A549 (cell line): ENCODE results near the gene PACS2. TPM values are rescaled to one million over a fixed set of nuclear protein-coding genes. Genes with fewer than 3 reads are reported as not detected.

Experiments
- ATAC-seq, 2 experiments: fragments of 200-7000 bp in 1 of 2; fragments of >200 bp in 1 of 2; cut with Nextera tagmentation in 1 of 2; cut with Tn5 transposase in 1 of 2; 3 replicates each; pipeline versions ENCODE4 v1.8.0 to v1.9.1; 2018 to 2020; ENCODE audit warnings: mild to moderate bottlenecking in 1 of 2, moderate library complexity in 1 of 2
- CTCF ChIA-PET: fragments of 300-600 bp; sonication (Branson Sonifier 250); formaldehyde crosslinking; extraction: SDS; loops from one replicate; lab custom pipeline; 2021; ENCODE audit warnings: antibody characterized with exemption, inconsistent platforms; lab: Yijun Ruan, JAX
- POLR2A ChIA-PET: fragments of 350-600 bp; formaldehyde crosslinking; extraction: SDS; loops from one replicate; lab custom pipeline; 2021; ENCODE audit warnings: antibody characterized with exemption, inconsistent platforms; lab: Yijun Ruan, JAX
- DNase-seq, 2 experiments: peaks; one replicate each; pipeline versions ENCODE4 v3.0.0 to v3.0.0-alpha.2; 2011 to 2016; ENCODE audit warnings: low read depth in 1 of 2, low spot score in 1 of 2
- FAIRE-seq: peaks from 2 replicates; lab custom pipeline; 2011; peaks lifted over from hg19 to GRCh38; lab: Jason Lieb, UNC
- H3K27ac ChIP-seq, 2 experiments: fragments of >200 bp; sonication (Bioruptor Twin); formaldehyde crosslinking; 3 replicates each; pipeline ENCODE4 v1.5.1; 2016 to 2017
- H3K4me1 ChIP-seq: fragments of >200 bp; sonication (Bioruptor Twin); formaldehyde crosslinking; 3 replicates; pipeline ENCODE4 v1.6.1; 2016
- H3K4me2 ChIP-seq: fragments of >200 bp; sonication (Bioruptor Twin); formaldehyde crosslinking; 3 replicates; pipeline ENCODE4 v1.6.1; 2016
- H3K4me3 ChIP-seq: fragments of >200 bp; sonication (Bioruptor Twin); formaldehyde crosslinking; 3 replicates; pipeline ENCODE4 v1.5.1; 2016
- H3K9me3 ChIP-seq: fragments of >200 bp; sonication (Bioruptor Twin); formaldehyde crosslinking; 3 replicates; pipeline ENCODE4 v1.6.1; 2016
- CBX2 ChIP-seq: fragments of 200-600 bp; sonication (generic); IDR thresholded peaks from 2 replicates; pipeline ENCODE4 v1.6.1; 2016; ENCODE audit warnings: low read depth, mild to moderate bottlenecking, borderline replicate concordance
- CHD4 ChIP-seq: fragments of 200-600 bp; sonication (generic); IDR thresholded peaks from 2 replicates; pipeline ENCODE4 v1.6.1; 2016; ENCODE audit warnings: antibody characterized with exemption, mild to moderate bottlenecking, borderline replicate concordance
- EHMT2 ChIP-seq: fragments of 200-600 bp; sonication (generic); IDR thresholded peaks from 2 replicates; pipeline ENCODE4 v1.6.1; 2016; ENCODE audit warnings: antibody characterized with exemption, low read depth, mild to moderate bottlenecking, moderate library complexity
- ESRRA ChIP-seq: fragments of 150-350 bp; IDR thresholded peaks from 2 replicates; pipeline ENCODE4 v1.6.1; 2014; ENCODE audit warnings: mild to moderate bottlenecking, low read length, borderline replicate concordance
- FOXS1 ChIP-seq: fragments of 250-450 bp; sonication (Bioruptor Pico); IDR thresholded peaks from 2 replicates; pipeline ENCODE4 v1.5.0; 2020; ENCODE audit warnings: mild to moderate bottlenecking, moderate library complexity
- GATA3 ChIP-seq: IDR thresholded peaks from 2 replicates; pipeline ENCODE4 v1.6.1; 2012; ENCODE audit warnings: borderline replicate concordance
- HOXB13 ChIP-seq: fragments of 250-450 bp; sonication (Bioruptor Pico); IDR thresholded peaks from 2 replicates; pipeline ENCODE4 v1.5.0; 2020; ENCODE audit warnings: low read depth, mild to moderate bottlenecking, moderate library complexity
- JUN ChIP-seq, 2 experiments: fragments of >200 bp; sonication (Bioruptor Twin); formaldehyde crosslinking; IDR thresholded peaks; 2 replicates in 1 of 2; 3 replicates in 1 of 2; pipeline ENCODE4 v1.6.1; 2016 to 2017
- JUNB ChIP-seq: fragments of >200 bp; sonication (Bioruptor Twin); formaldehyde crosslinking; IDR thresholded peaks from 2 replicates; pipeline ENCODE4 v1.6.1; 2016
- NPAS2 ChIP-seq: fragments of 250-450 bp; sonication (Bioruptor Pico); IDR thresholded peaks from 2 replicates; pipeline ENCODE4 v1.8.0; 2022; ENCODE audit warnings: mild to moderate bottlenecking, moderate library complexity, borderline replicate concordance
- RNF2 ChIP-seq: fragments of 200-600 bp; sonication (generic); IDR thresholded peaks from 2 replicates; pipeline ENCODE4 v1.6.1; 2016; ENCODE audit warnings: low read depth, mild to moderate bottlenecking, antibody characterized with exemption, moderate library complexity, borderline replicate concordance
- TFCP2L1 ChIP-seq: fragments of 250-450 bp; sonication (Bioruptor Pico); IDR thresholded peaks from 2 replicates; pipeline ENCODE4 v1.5.0; 2021; ENCODE audit warnings: mild to moderate bottlenecking
- WGBS: methylation state at CpG from one replicate; pipeline ENCODE4 v1.1.6; 2017; ENCODE audit errors: missing lambda C conversion rate; 5-methylcytosine and 5-hydroxymethylcytosine counted together
- polyA plus RNA-seq, 4 experiments: library from polyadenylated mRNA; depleted of rRNA in 3 of 4; stranded (reverse); fragments of >200 nt; fragmentation: RNase III in 1 of 4; extraction: RNeasy Plus Mini Kit Qiagen cat#74134 plus additional on column Dnase treatment in 1 of 4; gene quantifications; 2 replicates in 3 of 4; 3 replicates in 1 of 4; pipeline ENCODE4 v1.2.3, GENCODE V29; 2011 to 2017
- TF ChIP-seq, protein P1 (sequence below): fragments of 150-350 bp; IDR thresholded peaks from 2 replicates; pipeline ENCODE4 v1.6.1; 2014; ENCODE audit warnings: low read depth, mild to moderate bottlenecking, low read length
- TF ChIP-seq, protein P2 (sequence below): fragments of 250-450 bp; sonication (Bioruptor Pico); IDR thresholded peaks from 2 replicates; pipeline ENCODE4 v1.5.0; 2020; ENCODE audit warnings: low read depth, mild to moderate bottlenecking, moderate library complexity
- TF ChIP-seq, protein P3 (sequence below): fragments of >200 bp; sonication (Bioruptor Twin); formaldehyde crosslinking; IDR thresholded peaks from 2 replicates; pipeline ENCODE4 v1.6.1; 2016
- TF ChIP-seq, protein P4 (sequence below): fragments of >200 bp; sonication (Bioruptor Twin); formaldehyde crosslinking; IDR thresholded peaks from 3 replicates; pipeline ENCODE4 v1.6.1; 2016

The PACS2 gene
- polyA plus RNA-seq, 2 of the 4 experiments (the other 2 are of a cell fraction) = 11.9 to 24.5 TPM

DNA sequence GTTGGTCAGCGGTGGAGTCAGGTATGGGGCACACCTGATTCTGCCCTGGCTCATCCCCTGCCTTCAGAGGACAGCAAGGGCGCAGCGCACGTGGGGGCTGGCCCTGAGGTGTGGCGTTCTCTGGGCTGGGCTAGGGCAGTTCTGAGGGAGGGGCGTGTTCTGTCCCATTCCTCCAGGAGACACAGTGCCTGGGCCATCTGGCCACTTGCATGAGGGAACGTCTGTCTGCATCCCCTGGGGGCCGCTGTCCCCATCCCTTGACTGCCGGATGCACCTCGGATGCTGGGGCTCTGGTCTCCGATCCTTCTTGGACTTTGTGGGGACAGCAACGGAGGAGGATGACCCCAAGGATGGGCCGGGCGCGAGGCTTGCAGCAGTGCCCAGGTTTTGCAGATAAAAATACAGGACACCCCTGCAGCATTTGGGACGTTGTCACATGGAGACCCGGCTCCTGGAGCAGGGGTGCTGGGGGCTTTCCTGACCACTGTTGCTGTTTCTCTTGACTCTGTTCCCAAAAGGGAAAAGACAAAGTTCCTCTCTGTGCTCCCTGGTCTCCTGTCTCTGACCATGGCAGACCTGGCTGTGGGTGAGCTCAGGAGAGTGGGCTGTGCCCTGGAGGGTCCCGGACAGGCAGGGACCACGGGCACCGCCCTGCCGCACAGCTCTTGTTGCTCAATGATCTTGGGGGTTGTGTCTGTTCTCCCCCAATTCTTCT is 112.0 kb downstream of the PACS2 start (continued):
- TF ChIP-seq HOXB13 (no peak), RNF2 (no peak), NPAS2 (CRISPR knock-in tag) (no peak), CHD4 (no peak)

DNA sequence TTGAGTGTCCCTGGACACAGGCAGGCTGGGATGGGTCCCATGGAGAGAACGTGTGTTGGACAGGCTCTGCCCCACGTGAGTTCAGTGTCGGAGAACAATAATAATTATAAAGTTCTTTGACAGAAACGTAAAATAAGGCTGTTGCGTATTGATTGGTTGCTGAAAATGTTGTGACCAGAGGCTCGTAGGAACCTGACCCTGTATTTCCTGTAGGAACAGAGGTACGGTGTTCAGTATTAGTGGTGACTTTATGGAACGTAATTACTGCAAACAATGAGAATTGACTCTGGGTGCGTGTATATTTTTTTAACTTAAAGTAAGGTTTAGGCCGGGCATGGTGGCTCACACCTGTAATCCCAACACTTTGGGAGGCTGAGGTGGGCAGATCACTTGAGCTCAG is 112.9 kb downstream of the PACS2 start:
- CTCF ChIA-PET = interaction anchor here (0.7 to 1.7 kb wide), 3 partner anchors 9 to 21 kb away, joined by 3 to 5 read pairs (median 4); no protein-coding TSS in a partner anchor
- POLR2A ChIA-PET = no interaction called here
- ATAC-seq (no peak), FAIRE-seq (no peak), DNase-seq (no peak)
- Histone ChIP-seq H3K9me3 (no peaks in the 10 kb centered on the region), H3K4me2 (no peak overlapping the region), H3K4me3 (no peak overlapping the region), H3K4me1 (peaks cover 23% of the 10 kb centered on the region), H3K27ac (no peak overlapping the region)
- TF ChIP-seq JUN (IDR thresholded peaks at IDR 0.05) (no peak), CBX2 (no peak), JUNB (no peak), EHMT2 (no peak)
- TF ChIP-seq, protein P1, sequence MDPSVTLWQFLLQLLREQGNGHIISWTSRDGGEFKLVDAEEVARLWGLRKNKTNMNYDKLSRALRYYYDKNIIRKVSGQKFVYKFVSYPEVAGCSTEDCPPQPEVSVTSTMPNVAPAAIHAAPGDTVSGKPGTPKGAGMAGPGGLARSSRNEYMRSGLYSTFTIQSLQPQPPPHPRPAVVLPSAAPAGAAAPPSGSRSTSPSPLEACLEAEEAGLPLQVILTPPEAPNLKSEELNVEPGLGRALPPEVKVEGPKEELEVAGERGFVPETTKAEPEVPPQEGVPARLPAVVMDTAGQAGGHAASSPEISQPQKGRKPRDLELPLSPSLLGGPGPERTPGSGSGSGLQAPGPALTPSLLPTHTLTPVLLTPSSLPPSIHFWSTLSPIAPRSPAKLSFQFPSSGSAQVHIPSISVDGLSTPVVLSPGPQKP = no peak
- TF ChIP-seq, protein P2, sequence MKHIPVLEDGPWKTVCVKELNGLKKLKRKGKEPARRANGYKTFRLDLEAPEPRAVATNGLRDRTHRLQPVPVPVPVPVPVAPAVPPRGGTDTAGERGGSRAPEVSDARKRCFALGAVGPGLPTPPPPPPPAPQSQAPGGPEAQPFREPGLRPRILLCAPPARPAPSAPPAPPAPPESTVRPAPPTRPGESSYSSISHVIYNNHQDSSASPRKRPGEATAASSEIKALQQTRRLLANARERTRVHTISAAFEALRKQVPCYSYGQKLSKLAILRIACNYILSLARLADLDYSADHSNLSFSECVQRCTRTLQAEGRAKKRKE (CRISPR knock-in tag) = no peak
- TF ChIP-seq, protein P3, sequence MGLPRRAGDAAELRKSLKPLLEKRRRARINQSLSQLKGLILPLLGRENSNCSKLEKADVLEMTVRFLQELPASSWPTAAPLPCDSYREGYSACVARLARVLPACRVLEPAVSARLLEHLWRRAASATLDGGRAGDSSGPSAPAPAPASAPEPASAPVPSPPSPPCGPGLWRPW = no peak
- 94% methylated on average over 10 of the region's 10 CpGs for whole genome bisulfite sequencing

DNA sequence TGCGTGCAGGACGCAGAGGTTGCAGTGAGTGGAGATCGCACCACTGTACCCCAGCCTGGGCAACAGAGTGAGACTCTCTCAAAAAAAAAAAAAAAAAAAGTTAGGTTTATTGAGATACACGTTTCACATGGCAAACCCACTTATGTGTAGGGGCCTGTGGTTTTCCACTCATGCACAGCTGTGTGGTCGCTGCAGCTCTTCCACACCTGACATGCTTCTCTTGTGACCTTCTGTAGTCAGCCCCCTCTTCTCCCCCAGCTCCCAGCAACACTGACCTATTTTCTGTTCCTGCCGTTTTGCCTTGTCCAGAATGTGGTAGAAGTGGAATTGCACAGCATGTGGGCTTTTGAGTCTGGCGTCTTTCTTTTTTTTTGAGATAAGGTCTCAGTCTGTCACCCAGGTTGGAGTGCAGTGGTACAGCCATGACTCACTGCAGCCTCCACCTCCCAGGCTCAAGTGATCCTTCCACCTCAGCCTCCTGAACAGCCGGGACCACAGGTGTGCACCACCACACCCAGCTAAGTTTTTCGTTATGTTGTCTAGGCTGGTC is 113.5 kb downstream of the PACS2 start:
- 92% methylated on average over 9 of the region's 9 CpGs for WGBS
- H3K4me2 ChIP-seq = no peak overlapping the region

More for the DNA sequence above, 113.5 kb downstream of the PACS2 start:
- TF ChIP-seq ESRRA (no peak), FOXS1 (CRISPR knock-in tag) (no peak), TFCP2L1 (CRISPR knock-in tag) (no peak), GATA3 (no peak)
- TF ChIP-seq, protein P3 = no peak
- TF ChIP-seq, protein P4, sequence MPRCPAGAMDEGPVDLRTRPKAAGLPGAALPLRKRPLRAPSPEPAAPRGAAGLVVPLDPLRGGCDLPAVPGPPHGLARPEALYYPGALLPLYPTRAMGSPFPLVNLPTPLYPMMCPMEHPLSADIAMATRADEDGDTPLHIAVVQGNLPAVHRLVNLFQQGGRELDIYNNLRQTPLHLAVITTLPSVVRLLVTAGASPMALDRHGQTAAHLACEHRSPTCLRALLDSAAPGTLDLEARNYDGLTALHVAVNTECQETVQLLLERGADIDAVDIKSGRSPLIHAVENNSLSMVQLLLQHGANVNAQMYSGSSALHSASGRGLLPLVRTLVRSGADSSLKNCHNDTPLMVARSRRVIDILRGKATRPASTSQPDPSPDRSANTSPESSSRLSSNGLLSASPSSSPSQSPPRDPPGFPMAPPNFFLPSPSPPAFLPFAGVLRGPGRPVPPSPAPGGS = no peak
- DNase-seq (no peak), FAIRE-seq (no peak), ATAC-seq (no peak)
- no peaks in the 10 kb centered on the region for H3K9me3 ChIP-seq
- H3K4me3 ChIP-seq = no peak overlapping the region
- no peak overlapping the region for H3K27ac ChIP-seq
- peaks cover 23% of the 10 kb centered on the region for H3K4me1 ChIP-seq
- POLR2A ChIA-PET = no interaction called here
- CTCF ChIA-PET = interaction anchor here (0.7 to 1.7 kb wide), 4 partner anchors 10 to 53 kb away, joined by 3 to 8 read pairs (median 4); no protein-coding TSS in a partner anchor
